Smooth muscle cell (in vitro differentiated cells): ENCODE measurements around the gene PGM2. TPM values are rescaled to one million over a fixed set of nuclear protein-coding genes. Genes with fewer than 3 reads are reported as not detected.

Experiments used
- DNase-seq: peaks from one replicate; lab custom pipeline; 2025; ENCODE audit not compliant: unreplicated experiment; lab: John Stamatoyannopoulos, UW
- H2AFZ ChIP-seq: fragments of 200-600 bp; sonication (generic); 2 replicates; pipeline ENCODE4 v1.6.0; 2016; ENCODE audit warnings: antibody characterized with exemption, low read depth, mild to moderate bottlenecking
- H3F3A ChIP-seq: fragments of 200-600 bp; sonication (generic); 2 replicates; pipeline ENCODE4 v1.6.0; 2017; ENCODE audit warnings: antibody characterized with exemption, low read depth
- H3K27ac ChIP-seq: fragments of 200-600 bp; sonication (generic); 2 replicates; pipeline ENCODE4 v1.5.1; 2016; ENCODE audit warnings: low read depth, mild to moderate bottlenecking
- H3K27me3 ChIP-seq: fragments of 200-600 bp; sonication (generic); 2 replicates; pipeline ENCODE4 v1.6.1; 2016; ENCODE audit warnings: low read depth, mild to moderate bottlenecking
- H3K36me3 ChIP-seq: fragments of 200-600 bp; sonication (generic); 2 replicates; pipeline ENCODE4 v1.5.1; 2016; ENCODE audit warnings: low read depth
- H3K4me1 ChIP-seq: fragments of 200-600 bp; sonication (generic); 2 replicates; pipeline ENCODE4 v1.5.1; 2016; ENCODE audit warnings: low read depth
- H3K4me2 ChIP-seq: fragments of 200-600 bp; sonication (generic); 2 replicates; pipeline ENCODE4 v1.6.0; 2016; ENCODE audit warnings: mild to moderate bottlenecking
- H3K4me3 ChIP-seq: fragments of 200-600 bp; sonication (generic); 2 replicates; pipeline ENCODE4 v1.5.1; 2016; ENCODE audit warnings: mild to moderate bottlenecking
- H3K79me2 ChIP-seq: fragments of 200-600 bp; sonication (generic); 2 replicates; pipeline ENCODE4 v1.6.0; 2016; ENCODE audit warnings: low read depth, mild to moderate bottlenecking
- H3K9ac ChIP-seq: fragments of 200-600 bp; sonication (generic); 2 replicates; pipeline ENCODE4 v1.6.0; 2016; ENCODE audit warnings: low read depth
- H3K9me3 ChIP-seq: fragments of 200-600 bp; sonication (generic); replicated peaks from 2 replicates; pipeline ENCODE4 v1.5.1; 2016; ENCODE audit warnings: low read depth
- H4K20me1 ChIP-seq: fragments of 200-600 bp; sonication (generic); 2 replicates; pipeline ENCODE4 v1.6.0; 2016; ENCODE audit warnings: low read depth
- CTCF ChIP-seq: fragments of 200-600 bp; sonication (generic); IDR thresholded peaks from 2 replicates; pipeline ENCODE4 v1.5.1; 2017; ENCODE audit warnings: borderline replicate concordance, mild to moderate bottlenecking, antibody characterized with exemption; ENCODE audit not compliant: insufficient read depth, poor library complexity, severe bottlenecking
- WGBS: methylation state at CpG from one replicate; pipeline ENCODE4 v1.1.7; 2016; ENCODE audit warnings: low lambda C conversion rate; 5-methylcytosine and 5-hydroxymethylcytosine counted together
- polyA plus RNA-seq: library from polyadenylated mRNA; unstranded; fragments of >200 nt; fragmentation: Nextera tagmentation; extraction: Ambion mirVana; gene quantifications from 2 replicates; pipeline ENCODE4 v1.2.1, GENCODE V29; 2016
- total RNA-seq: library from RNA; depleted of rRNA; stranded (reverse); fragments of >200 nt; gene quantifications from 2 replicates; pipeline ENCODE4 v1.2.3, GENCODE V29; 2014

PGM2 gene
- total and polyA plus RNA-seq, 2 experiments from 2014 or later = 11.6 to 38.7 TPM

DNA sequence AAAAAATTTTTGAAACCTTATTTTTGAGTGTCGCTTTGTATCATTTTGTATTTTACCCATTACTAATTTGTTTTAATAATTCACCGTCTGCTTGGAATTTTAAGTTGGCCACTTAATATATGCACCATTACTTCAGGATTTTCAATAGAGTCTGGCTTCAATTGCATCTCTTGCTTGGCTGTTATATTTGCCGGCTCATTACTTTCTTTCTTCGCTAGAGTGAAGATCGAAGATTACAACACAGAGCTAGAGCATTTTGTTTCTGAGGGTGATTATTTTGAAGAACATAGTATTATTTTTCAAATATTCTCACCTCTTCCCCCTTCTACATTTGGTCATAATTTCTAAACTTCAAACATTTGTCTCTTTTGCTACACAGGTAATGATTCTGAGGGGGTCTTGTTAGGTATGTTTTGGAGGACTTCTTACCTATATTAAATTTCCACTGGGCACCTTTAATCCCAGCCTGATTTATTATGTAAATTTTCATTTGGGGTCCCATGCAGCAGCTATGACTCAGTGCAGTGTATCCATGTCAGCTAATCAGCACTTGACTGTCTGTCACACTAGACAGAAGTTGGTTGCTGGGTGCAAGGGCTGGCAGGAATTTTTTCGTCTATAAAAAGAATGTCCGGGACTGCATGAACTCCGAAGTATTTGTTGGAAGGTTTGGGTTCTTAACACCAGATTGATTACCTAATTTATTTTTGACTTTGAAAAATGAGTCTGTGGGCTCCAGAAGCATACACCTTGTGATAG is 83.0 kb downstream of the PGM2 start:
- H3K9me3 ChIP-seq = no peaks in the 10 kb centered on the region
- H4K20me1 ChIP-seq = no peaks in the 10 kb centered on the region
- H3K4me1 ChIP-seq = no peaks in the 10 kb centered on the region
- H3K4me2 ChIP-seq = peak overlapping the region; percentile 41
- H3F3A ChIP-seq = no peaks in the 10 kb centered on the region
- H3K4me3 ChIP-seq = no peak overlapping the region
- WGBS = 86% methylated on average over 8 of the region's 8 CpGs
- H2AFZ ChIP-seq = no peak overlapping the region
- H3K79me2 ChIP-seq = no peaks in the 10 kb centered on the region
- no peak for TF ChIP-seq CTCF
- no peak overlapping the region for H3K27ac ChIP-seq
- H3K36me3 ChIP-seq = no peaks in the 10 kb centered on the region
- no peaks in the 10 kb centered on the region for H3K27me3 ChIP-seq
- no peak for DNase-seq
- no peak overlapping the region for H3K9ac ChIP-seq

- H3K9ac ChIP-seq = no peak overlapping the region
- WGBS = 53% methylated on average over 1 of the region's 1 CpG
Observed at GRCh38 chr4:37910091-37910486, 83.6 kb downstream of the PGM2 start.

More at GRCh38 chr4:37910091-37910486, 83.6 kb downstream of the PGM2 start:
- no peaks in the 10 kb centered on the region for H4K20me1 ChIP-seq
- no peak for TF ChIP-seq CTCF
- H3K4me3 ChIP-seq = no peak overlapping the region
- no peak overlapping the region for H3K27ac ChIP-seq
- no peak overlapping the region for H2AFZ ChIP-seq
- no peak overlapping the region for H3K4me2 ChIP-seq
- no peaks in the 10 kb centered on the region for H3K36me3 ChIP-seq
- no peaks in the 10 kb centered on the region for H3K9me3 ChIP-seq
- no peak for DNase-seq
- H3F3A ChIP-seq = no peaks in the 10 kb centered on the region
- H3K27me3 ChIP-seq = no peaks in the 10 kb centered on the region
- no peaks in the 10 kb centered on the region for H3K79me2 ChIP-seq
- no peaks in the 10 kb centered on the region for H3K4me1 ChIP-seq

Other genes with a start within 250 kb of the PGM2 start
- gene RELL1, start 140.3 kb upstream of the PGM2 start, total RNA-seq = 36.3 and 44.5 TPM in 2 replicates
- 3.5 and 5.1 TPM in 2 replicates for gene RELL1, start 140.3 kb upstream of the PGM2 start, polyA plus RNA-seq
- 101 and 117 TPM in 2 replicates for gene TBC1D1, start 64.4 kb downstream of the PGM2 start, total RNA-seq
- 77.2 and 81.5 TPM in 2 replicates for gene TBC1D1, start 64.4 kb downstream of the PGM2 start, polyA plus RNA-seq
- not detected in 2 replicates for gene PTTG2, start 133.7 kb downstream of the PGM2 start, total RNA-seq
- not detected in 2 replicates for gene PTTG2, start 133.7 kb downstream of the PGM2 start, polyA plus RNA-seq